MM.1S (cell line): ENCODE results near the gene PLAAT4.

Source experiments
- DNase-seq: peaks from one replicate; pipeline ENCODE4 v3.0.0-alpha.2; 2015
- H2AFZ ChIP-seq: fragments of 300-600 bp; sonication (generic); 2 replicates; pipeline ENCODE4 v1.6.0; 2016; ENCODE audit warnings: antibody characterized with exemption, low read length
- H3F3A ChIP-seq: fragments of 300-600 bp; sonication (generic); 2 replicates; pipeline ENCODE4 v1.6.1; 2016; ENCODE audit warnings: mild to moderate bottlenecking, antibody characterized with exemption, low read length, moderate library complexity, mixed read lengths; ENCODE audit not compliant: insufficient read depth
- H3K27ac ChIP-seq: fragments of 300-600 bp; sonication (generic); 2 replicates; pipeline ENCODE4 v1.5.1; 2016; ENCODE audit warnings: mild to moderate bottlenecking, low read length
- H3K27me3 ChIP-seq: fragments of 300-600 bp; sonication (generic); replicated peaks from 2 replicates; pipeline ENCODE4 v1.6.0; 2016; ENCODE audit warnings: low read length; ENCODE audit not compliant: insufficient read depth
- H3K36me3 ChIP-seq: fragments of 300-600 bp; sonication (generic); replicated peaks from 2 replicates; pipeline ENCODE4 v1.6.1; 2016; ENCODE audit warnings: mild to moderate bottlenecking, low read length, mixed read lengths; ENCODE audit not compliant: insufficient read depth
- H3K4me1 ChIP-seq: fragments of 300-600 bp; sonication (generic); 2 replicates; pipeline ENCODE4 v1.6.1; 2016; ENCODE audit warnings: low read length, mixed read lengths
- H3K4me2 ChIP-seq: fragments of 300-600 bp; sonication (generic); 2 replicates; pipeline ENCODE4 v1.6.0; 2016; ENCODE audit warnings: low read depth, low read length
- H3K4me3 ChIP-seq: fragments of 300-600 bp; sonication (generic); 2 replicates; pipeline ENCODE4 v1.5.1; 2016; ENCODE audit warnings: low read length, mixed read lengths
- H3K79me2 ChIP-seq: fragments of 300-600 bp; sonication (generic); 2 replicates; pipeline ENCODE4 v1.6.1; 2016; ENCODE audit warnings: mixed run types, low read length, mixed read lengths
- H3K9ac ChIP-seq: fragments of 300-600 bp; sonication (generic); 2 replicates; pipeline ENCODE4 v1.6.1; 2016; ENCODE audit warnings: low read length, mixed read lengths
- H3K9me2 ChIP-seq: fragments of 300-600 bp; sonication (generic); replicated peaks from 2 replicates; pipeline ENCODE4 v1.6.1; 2016; ENCODE audit warnings: mild to moderate bottlenecking, low read length, mixed read lengths; ENCODE audit not compliant: insufficient read depth
- H3K9me3 ChIP-seq: fragments of 300-600 bp; sonication (generic); replicated peaks from 2 replicates; pipeline ENCODE4 v1.6.1; 2016; ENCODE audit warnings: mild to moderate bottlenecking, low read length, mixed read lengths; ENCODE audit not compliant: insufficient read depth
- H4K20me1 ChIP-seq: fragments of 300-600 bp; sonication (generic); 2 replicates; pipeline ENCODE4 v1.6.1; 2016; ENCODE audit warnings: mild to moderate bottlenecking, low read length, moderate library complexity, mixed read lengths; ENCODE audit not compliant: insufficient read depth
- EZH2 ChIP-seq: fragments of 300-600 bp; sonication (generic); optimal IDR thresholded peaks from 2 replicates; pipeline ENCODE3; 2017; ENCODE audit warnings: low read depth, mild to moderate bottlenecking, antibody characterized with exemption, low read length, mixed read lengths
- EZH2phosphoT487 ChIP-seq: fragments of 300-600 bp; sonication (generic); IDR thresholded peaks from 2 replicates; pipeline ENCODE4 v1.6.1; 2018; ENCODE audit warnings: antibody characterized with exemption, low read length
- TF ChIP-seq, protein P1 (sequence below): fragments of 300-600 bp; sonication (generic); IDR thresholded peaks from 2 replicates; pipeline ENCODE4 v1.5.1; 2016; ENCODE audit warnings: antibody characterized with exemption, low read length, mixed read lengths

Gene PLAAT4

DNA sequence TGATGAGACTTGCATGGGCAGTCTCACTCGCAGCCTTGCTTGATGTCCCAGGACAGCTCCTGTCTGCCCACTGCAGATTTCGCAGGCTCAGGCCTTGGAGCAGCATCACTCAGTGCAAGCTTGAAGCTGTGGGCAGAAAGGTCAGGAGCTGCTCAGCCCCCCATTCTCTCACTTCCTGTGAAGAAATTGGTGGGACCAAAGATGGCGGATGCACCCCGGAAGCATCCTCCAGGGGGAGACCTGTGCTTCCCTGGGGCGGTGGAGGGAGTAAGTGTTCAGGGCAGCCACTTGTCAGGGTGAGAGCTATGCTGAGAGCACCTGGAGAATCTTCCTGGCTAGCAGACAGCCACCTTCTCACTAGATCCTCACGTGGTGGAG lies 15.3 kb downstream of the PLAAT4 start:
- H3K4me2 ChIP-seq: no peak overlapping the region
- no peak overlapping the region for H3K4me3 ChIP-seq
- no peaks in the 10 kb centered on the region for H3K27me3 ChIP-seq
- H3K9me2 ChIP-seq: no peaks in the 10 kb centered on the region
- no peak for DNase-seq
- no peak overlapping the region for H3K27ac ChIP-seq
- 0 out of 2 replicates have a peak, but pooled peaks cover 4% of the 10 kb centered on the region for H3F3A ChIP-seq
- H3K79me2 ChIP-seq: no peaks in the 10 kb centered on the region
- H3K9me3 ChIP-seq: no peaks in the 10 kb centered on the region
- TF ChIP-seq EZH2phosphoT487: no peak
- no peak for TF ChIP-seq EZH2
- TF ChIP-seq, protein P1, sequence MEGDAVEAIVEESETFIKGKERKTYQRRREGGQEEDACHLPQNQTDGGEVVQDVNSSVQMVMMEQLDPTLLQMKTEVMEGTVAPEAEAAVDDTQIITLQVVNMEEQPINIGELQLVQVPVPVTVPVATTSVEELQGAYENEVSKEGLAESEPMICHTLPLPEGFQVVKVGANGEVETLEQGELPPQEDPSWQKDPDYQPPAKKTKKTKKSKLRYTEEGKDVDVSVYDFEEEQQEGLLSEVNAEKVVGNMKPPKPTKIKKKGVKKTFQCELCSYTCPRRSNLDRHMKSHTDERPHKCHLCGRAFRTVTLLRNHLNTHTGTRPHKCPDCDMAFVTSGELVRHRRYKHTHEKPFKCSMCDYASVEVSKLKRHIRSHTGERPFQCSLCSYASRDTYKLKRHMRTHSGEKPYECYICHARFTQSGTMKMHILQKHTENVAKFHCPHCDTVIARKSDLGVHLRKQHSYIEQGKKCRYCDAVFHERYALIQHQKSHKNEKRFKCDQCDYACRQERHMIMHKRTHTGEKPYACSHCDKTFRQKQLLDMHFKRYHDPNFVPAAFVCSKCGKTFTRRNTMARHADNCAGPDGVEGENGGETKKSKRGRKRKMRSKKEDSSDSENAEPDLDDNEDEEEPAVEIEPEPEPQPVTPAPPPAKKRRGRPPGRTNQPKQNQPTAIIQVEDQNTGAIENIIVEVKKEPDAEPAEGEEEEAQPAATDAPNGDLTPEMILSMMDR: no peak
- H2AFZ ChIP-seq: no peak overlapping the region
- H3K4me1 ChIP-seq: peaks cover 9% of the 10 kb centered on the region
- H3K9ac ChIP-seq: no peak overlapping the region
- H4K20me1 ChIP-seq: no peaks in the 10 kb centered on the region
- no peaks in the 10 kb centered on the region for H3K36me3 ChIP-seq

DNA sequence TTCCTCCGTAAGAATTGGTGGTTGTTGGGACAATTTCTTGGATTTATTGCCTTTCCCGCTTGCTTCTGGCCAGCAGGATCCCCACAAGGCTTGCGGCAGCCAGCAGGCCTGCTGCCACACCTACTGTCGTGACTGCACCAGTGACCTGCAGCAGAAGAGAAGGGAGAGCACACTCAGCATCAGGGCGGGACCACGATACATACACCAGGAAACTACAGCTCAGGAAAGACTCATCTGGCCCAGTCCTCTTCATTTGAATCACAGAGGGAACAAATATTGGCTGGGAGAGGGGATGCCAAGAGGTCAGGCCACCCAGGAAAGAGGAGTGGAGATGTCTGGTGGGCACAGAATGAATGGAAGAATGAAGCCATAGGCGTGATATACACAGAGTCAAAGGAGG lies 16.3 kb downstream of the PLAAT4 start:
- H3K27me3 ChIP-seq: no peaks in the 10 kb centered on the region
- H2AFZ ChIP-seq: no peak overlapping the region
- TF ChIP-seq EZH2: no peak
- TF ChIP-seq, protein P1: no peak
- no peak overlapping the region for H3K4me3 ChIP-seq
- H3F3A ChIP-seq: 0 out of 2 replicates have a peak, but pooled peaks cover 4% of the 10 kb centered on the region
- H3K9me3 ChIP-seq: no peaks in the 10 kb centered on the region
- no peak overlapping the region for H3K27ac ChIP-seq
- peaks cover 9% of the 10 kb centered on the region for H3K4me1 ChIP-seq
- DNase-seq: no peak
- no peaks in the 10 kb centered on the region for H3K36me3 ChIP-seq
- no peaks in the 10 kb centered on the region for H3K9me2 ChIP-seq
- no peak overlapping the region for H3K4me2 ChIP-seq
- H3K79me2 ChIP-seq: no peaks in the 10 kb centered on the region
- no peak overlapping the region for H3K9ac ChIP-seq
- no peaks in the 10 kb centered on the region for H4K20me1 ChIP-seq

DNA sequence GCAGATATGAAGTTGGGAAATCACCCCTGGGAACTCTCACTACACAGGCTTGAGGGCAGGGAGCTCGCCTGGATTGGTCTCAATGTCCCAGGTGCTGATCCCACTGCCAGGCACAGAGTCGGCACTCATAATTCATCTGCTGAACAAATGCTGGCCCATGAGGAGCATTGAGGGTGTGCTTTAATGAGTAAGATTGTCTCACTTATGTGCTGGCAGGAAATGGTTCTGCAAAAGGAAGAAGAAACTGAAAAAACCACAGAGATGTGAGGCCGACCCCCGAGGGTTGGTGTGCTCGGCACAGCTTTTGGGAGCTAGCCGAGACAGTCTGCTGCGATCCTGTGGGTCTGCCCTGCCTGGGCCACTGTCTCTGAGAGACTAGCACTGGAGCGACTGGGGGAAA lies 17.2 kb downstream of the PLAAT4 start:
- H3K9ac ChIP-seq: no peak overlapping the region
- peaks cover 9% of the 10 kb centered on the region for H3K4me1 ChIP-seq
- 0 out of 2 replicates have a peak, but pooled peaks cover 4% of the 10 kb centered on the region for H3F3A ChIP-seq
- H3K4me3 ChIP-seq: no peak overlapping the region
- no peaks in the 10 kb centered on the region for H3K79me2 ChIP-seq
- DNase-seq: peak; percentile 12
- peak overlapping the region; percentile 50 for H2AFZ ChIP-seq
- peak overlapping the region; percentile 33; the same call in 1 of the 2 replicates for H3K4me2 ChIP-seq
- H3K27me3 ChIP-seq: no peaks in the 10 kb centered on the region
- TF ChIP-seq EZH2phosphoT487 (no peak), EZH2 (no peak)
- TF ChIP-seq, protein P1: no peak
- no peaks in the 10 kb centered on the region for H3K36me3 ChIP-seq
- H3K9me2 ChIP-seq: no peaks in the 10 kb centered on the region
- no peaks in the 10 kb centered on the region for H3K9me3 ChIP-seq
- H3K27ac ChIP-seq: no peak overlapping the region; the same call in 1 of the 2 replicates
- H4K20me1 ChIP-seq: no peaks in the 10 kb centered on the region

DNA sequence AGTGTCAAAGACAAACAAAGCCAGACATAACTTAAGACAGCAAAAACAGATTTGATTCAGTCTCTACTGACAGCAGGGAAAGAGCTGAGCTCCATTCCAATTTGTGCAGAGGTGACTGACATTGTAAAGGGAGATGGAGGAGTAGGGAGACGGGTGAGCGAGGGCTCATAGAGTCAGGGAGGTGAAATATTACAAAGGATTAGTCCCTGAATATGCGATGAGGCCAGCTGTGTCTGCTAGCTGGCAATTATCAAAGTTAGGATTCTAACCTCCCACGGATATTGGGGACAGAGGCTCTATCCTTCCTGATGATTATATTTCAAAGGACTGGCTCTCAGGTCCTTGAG lies 18.2 kb downstream of the PLAAT4 start:
- H3K79me2 ChIP-seq: no peaks in the 10 kb centered on the region
- DNase-seq: no peak
- no peak overlapping the region for H3K9ac ChIP-seq
- H3F3A ChIP-seq: 0 out of 2 replicates have a peak, but pooled peaks cover 4% of the 10 kb centered on the region
- no peaks in the 10 kb centered on the region for H3K9me2 ChIP-seq
- no peaks in the 10 kb centered on the region for H4K20me1 ChIP-seq
- no peak overlapping the region for H2AFZ ChIP-seq
- no peak overlapping the region for H3K4me3 ChIP-seq
- H3K9me3 ChIP-seq: no peaks in the 10 kb centered on the region
- TF ChIP-seq EZH2phosphoT487 (no peak), EZH2 (no peak)
- TF ChIP-seq, protein P1: no peak
- H3K4me2 ChIP-seq: no peak overlapping the region
- H3K27ac ChIP-seq: no peak overlapping the region
- H3K4me1 ChIP-seq: peaks cover 9% of the 10 kb centered on the region
- H3K36me3 ChIP-seq: no peaks in the 10 kb centered on the region
- no peaks in the 10 kb centered on the region for H3K27me3 ChIP-seq
